ENCODE results near the gene TRDMT1.

The TRDMT1 gene

GRCh38 chr10:17143055-17143690, 58.3 kb downstream of the TRDMT1 start:
- TF ChIP-seq POLR2AphosphoS5 (IDR thresholded peaks at IDR 0.05; ENCODE audit: low read depth, low read length) (no peak), SIN3A (IDR thresholded peaks at IDR 0.05; ENCODE audit: borderline replicate concordance, insufficient read depth, low read length) (no peak), FOXP2 (optimal IDR thresholded peaks at IDR 0.05; ENCODE audit: borderline replicate concordance, extremely low read depth, extremely low read length, insufficient read depth) (no peak), TAF1 (IDR thresholded peaks at IDR 0.05; ENCODE audit: borderline replicate concordance, insufficient read depth, low read length) (no peak), REST (IDR thresholded peaks at IDR 0.05; ENCODE audit: insufficient read depth in 1 of 2, low read depth in 2 of 2, low read length in 2 of 2) (no peak)

- TF ChIP-seq REST (IDR thresholded peaks at IDR 0.05; ENCODE audit: insufficient read depth in 1 of 2, low read depth in 2 of 2, low read length in 2 of 2), result no peak
- TF ChIP-seq POLR2AphosphoS5 (IDR thresholded peaks at IDR 0.05; ENCODE audit: low read depth, low read length), result no peak
- no peak for TF ChIP-seq TAF1 (IDR thresholded peaks at IDR 0.05; ENCODE audit: borderline replicate concordance, insufficient read depth, low read length)
- no peak for TF ChIP-seq FOXP2 (optimal IDR thresholded peaks at IDR 0.05; ENCODE audit: borderline replicate concordance, extremely low read depth, extremely low read length, insufficient read depth)
- no peak for TF ChIP-seq SIN3A (IDR thresholded peaks at IDR 0.05; ENCODE audit: borderline replicate concordance, insufficient read depth, low read length)
Measured at GRCh38 chr10:17141504-17142229, 59.8 kb downstream of the TRDMT1 start.

- no peak for TF ChIP-seq REST (IDR thresholded peaks at IDR 0.05; ENCODE audit: insufficient read depth in 1 of 2, low read depth in 2 of 2, low read length in 2 of 2)
- no peak for TF ChIP-seq TAF1 (IDR thresholded peaks at IDR 0.05; ENCODE audit: borderline replicate concordance, insufficient read depth, low read length)
- no peak for TF ChIP-seq FOXP2 (optimal IDR thresholded peaks at IDR 0.05; ENCODE audit: borderline replicate concordance, extremely low read depth, extremely low read length, insufficient read depth)
- no peak for TF ChIP-seq SIN3A (IDR thresholded peaks at IDR 0.05; ENCODE audit: borderline replicate concordance, insufficient read depth, low read length)
- no peak for TF ChIP-seq POLR2AphosphoS5 (IDR thresholded peaks at IDR 0.05; ENCODE audit: low read depth, low read length)
Measured at GRCh38 chr10:17140386-17140761, 61.1 kb downstream of the TRDMT1 start.

GRCh38 chr10:17138460-17139042, 62.9 kb downstream of the TRDMT1 start:
- TF ChIP-seq FOXP2 (optimal IDR thresholded peaks at IDR 0.05; ENCODE audit: borderline replicate concordance, extremely low read depth, extremely low read length, insufficient read depth) (no peak), TAF1 (IDR thresholded peaks at IDR 0.05; ENCODE audit: borderline replicate concordance, insufficient read depth, low read length) (no peak), POLR2AphosphoS5 (IDR thresholded peaks at IDR 0.05; ENCODE audit: low read depth, low read length) (no peak)

GRCh38 chr10:17134737-17135260, 66.7 kb downstream of the TRDMT1 start:
- TF ChIP-seq SIN3A (IDR thresholded peaks at IDR 0.05; ENCODE audit: borderline replicate concordance, insufficient read depth, low read length) (no peak), TAF1 (IDR thresholded peaks at IDR 0.05; ENCODE audit: borderline replicate concordance, insufficient read depth, low read length) (no peak), REST (IDR thresholded peaks at IDR 0.05; ENCODE audit: insufficient read depth in 1 of 2, low read depth in 2 of 2, low read length in 2 of 2) (no peak), FOXP2 (optimal IDR thresholded peaks at IDR 0.05; ENCODE audit: borderline replicate concordance, extremely low read depth, extremely low read length, insufficient read depth) (no peak)

Measured in PFSK-1 (cell line).